Mucosa of gallbladder (tissue), 1 donor: ENCODE measurements around the gene ZFC3H1. TPM values are rescaled to one million over a fixed set of nuclear protein-coding genes. Genes with fewer than 3 reads are reported as not detected.
"Not testable (repeated sequence)": the region's sequence is repeated elsewhere in the genome, so short reads cannot be mapped to it uniquely, and the experiment has no call there.

Experiments
- DNase-seq: peaks from one replicate; pipeline ENCODE4 v3.0.0-alpha.2; 2020; ENCODE audit warnings: low spot score
- total RNA-seq: library from RNA; stranded (reverse); gene quantifications from one replicate; pipeline ENCODE4 v1.2.1, GENCODE V29; 2021
- donor health status: DM: no; HTN: no; CAD: no.

The ZFC3H1 gene, protein sequence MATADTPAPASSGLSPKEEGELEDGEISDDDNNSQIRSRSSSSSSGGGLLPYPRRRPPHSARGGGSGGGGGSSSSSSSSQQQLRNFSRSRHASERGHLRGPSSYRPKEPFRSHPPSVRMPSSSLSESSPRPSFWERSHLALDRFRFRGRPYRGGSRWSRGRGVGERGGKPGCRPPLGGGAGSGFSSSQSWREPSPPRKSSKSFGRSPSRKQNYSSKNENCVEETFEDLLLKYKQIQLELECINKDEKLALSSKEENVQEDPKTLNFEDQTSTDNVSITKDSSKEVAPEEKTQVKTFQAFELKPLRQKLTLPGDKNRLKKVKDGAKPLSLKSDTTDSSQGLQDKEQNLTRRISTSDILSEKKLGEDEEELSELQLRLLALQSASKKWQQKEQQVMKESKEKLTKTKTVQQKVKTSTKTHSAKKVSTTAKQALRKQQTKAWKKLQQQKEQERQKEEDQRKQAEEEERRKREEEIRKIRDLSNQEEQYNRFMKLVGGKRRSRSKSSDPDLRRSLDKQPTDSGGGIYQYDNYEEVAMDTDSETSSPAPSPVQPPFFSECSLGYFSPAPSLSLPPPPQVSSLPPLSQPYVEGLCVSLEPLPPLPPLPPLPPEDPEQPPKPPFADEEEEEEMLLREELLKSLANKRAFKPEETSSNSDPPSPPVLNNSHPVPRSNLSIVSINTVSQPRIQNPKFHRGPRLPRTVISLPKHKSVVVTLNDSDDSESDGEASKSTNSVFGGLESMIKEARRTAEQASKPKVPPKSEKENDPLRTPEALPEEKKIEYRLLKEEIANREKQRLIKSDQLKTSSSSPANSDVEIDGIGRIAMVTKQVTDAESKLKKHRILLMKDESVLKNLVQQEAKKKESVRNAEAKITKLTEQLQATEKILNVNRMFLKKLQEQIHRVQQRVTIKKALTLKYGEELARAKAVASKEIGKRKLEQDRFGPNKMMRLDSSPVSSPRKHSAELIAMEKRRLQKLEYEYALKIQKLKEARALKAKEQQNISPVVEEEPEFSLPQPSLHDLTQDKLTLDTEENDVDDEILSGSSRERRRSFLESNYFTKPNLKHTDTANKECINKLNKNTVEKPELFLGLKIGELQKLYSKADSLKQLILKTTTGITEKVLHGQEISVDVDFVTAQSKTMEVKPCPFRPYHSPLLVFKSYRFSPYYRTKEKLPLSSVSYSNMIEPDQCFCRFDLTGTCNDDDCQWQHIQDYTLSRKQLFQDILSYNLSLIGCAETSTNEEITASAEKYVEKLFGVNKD (N-terminal part only)
- 36.4 TPM for total RNA-seq

DNA sequence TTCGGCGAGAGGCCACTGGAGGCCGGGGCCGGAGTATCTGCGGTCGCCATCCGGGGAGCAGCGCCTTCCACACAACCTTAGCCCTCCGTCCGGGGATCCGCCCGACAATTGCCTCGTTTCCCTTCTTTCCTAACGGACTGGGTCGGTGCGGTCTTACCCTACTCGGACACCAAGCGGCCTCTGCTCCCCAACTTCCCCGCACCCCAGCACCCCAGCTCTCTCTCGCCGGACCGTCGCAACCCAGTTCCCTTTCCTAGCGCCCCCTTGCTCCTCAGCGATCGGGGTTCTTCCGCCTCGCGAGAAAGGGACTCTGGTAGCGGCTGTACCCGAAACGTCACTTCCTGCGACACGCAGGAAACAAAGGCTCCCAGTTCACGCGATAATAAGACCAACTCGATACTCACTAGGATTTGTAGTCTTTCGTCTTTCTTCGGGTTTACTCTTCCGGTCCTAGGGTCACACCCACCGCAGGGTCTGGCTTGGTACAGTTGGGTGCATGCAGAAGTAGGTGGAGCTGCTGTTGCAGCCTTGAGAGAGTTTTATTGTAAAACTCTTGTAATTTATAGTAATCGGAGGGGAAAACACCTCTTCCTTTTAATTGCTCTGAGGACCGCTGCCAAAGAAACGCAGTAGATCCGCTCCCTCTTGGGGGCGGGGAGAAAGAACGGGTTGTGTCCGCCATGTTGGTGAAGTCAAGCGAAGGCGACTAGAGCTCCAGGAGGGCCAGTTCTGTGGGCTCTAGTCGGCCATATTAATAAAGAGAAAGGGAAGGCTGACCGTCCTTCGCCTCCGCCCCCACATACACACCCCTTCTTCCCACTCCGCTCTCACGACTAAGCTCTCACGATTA is at the start of gene ZFC3H1, which contains the start of gene THAP2:
Gene ZFC3H1 (minus strand): TSS at position 288 of the 850 bp plus-strand sequence. CDS start 238 bp downstream, at position 50.
Gene THAP2 (plus strand): TSS at position 741 of the 850 bp plus-strand sequence. CDS start 209 bp downstream, outside the sequence.
- DNase-seq: peak; percentile 98

DNA sequence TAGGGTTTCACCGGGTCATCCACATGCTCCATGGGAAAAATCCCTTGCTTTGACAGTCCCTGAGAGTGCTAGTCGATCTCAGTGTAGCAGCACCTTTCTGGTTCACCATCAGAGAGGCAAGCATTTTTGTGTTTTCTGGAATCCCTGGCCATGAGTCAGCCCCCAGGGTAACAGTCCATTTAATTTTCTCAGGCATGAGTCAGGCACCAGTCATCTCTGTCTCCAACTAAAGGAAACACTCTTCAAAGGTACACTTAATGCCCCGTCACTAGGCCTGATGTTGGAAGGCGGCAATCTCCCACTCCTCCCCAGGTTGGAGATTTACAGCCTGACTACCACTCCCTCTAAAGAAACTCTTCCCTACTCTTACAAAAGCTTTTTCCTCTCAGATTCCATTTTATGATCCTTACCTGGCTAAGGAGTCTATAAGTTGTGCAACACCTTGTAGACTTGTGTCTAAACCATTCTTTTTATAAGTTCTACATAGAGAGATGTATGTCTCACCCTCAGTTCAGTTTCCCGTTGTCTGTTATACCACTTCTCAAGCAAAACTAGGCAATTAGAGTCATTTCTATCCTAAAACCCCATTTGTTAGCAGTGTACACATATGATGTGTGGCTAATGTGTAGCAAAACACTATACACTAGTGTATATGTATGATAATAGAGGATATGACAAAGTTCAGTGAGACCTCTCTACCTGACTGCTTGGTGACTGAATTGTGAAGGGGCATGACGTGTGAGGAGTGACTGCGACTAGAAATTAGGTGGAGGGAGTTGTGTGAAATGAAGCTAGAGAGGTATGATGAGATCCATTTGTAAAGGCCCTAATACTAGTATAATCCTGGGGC is 46.9 kb upstream of the ZFC3H1 start:
- DNase-seq: no peak

DNA sequence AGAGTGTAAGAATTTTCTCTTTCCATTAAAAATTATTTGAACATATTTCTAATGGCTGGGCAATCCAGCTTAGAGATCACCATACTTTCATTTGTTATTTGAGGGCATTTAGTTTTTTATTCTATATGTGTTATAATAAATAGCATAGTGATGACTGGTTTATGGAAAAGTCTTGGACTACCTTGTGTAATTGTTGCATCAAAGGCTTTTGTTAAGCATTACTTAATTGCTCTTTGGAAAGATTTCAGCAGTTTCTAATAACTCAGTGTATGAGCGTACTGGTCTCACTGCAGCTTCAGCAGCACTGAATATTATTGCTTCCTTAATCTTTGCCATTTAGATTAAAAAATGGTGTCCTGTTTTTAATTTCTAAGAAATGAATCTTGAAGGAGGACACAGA is 45.0 kb upstream of the ZFC3H1 start:
- DNase-seq: no peak

DNA sequence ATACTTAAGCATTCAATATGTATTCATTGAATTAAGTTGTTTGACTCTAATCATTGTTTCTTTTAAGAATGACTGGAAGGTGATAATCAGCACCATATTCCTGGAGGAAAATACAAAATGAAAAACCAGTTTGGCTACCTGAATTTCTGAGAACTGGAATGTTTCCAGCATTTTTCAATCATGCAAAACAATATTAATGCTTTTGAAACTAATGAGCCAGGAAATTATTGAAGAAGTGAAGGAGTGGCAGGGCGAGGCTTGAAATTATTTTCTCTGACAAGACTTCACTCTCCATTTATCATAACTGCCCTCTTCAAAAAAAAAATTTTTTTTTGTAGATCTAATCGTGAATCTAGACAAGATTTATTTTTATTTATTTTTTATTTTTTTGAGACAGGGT is 41.3 kb upstream of the ZFC3H1 start:
- no peak for DNase-seq

DNA sequence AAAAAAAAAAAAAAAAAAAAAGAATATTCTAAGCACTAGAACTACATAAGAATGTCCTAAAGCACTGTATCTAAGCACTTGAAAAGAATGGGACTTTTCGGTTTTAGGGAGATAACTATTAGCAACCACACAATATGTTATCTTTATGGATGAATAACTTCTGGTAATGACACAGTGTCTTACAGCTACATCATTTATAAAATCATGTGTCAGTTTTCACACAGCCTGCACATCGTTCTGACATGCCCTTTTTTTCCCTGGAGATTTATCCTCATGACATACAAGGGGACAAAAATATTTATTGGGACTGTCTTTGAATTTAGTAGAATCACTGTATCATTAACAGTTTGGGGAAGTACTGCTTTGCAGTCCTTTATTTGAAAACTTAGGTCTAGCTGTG is 39.6 kb upstream of the ZFC3H1 start:
- DNase-seq: no peak

DNA sequence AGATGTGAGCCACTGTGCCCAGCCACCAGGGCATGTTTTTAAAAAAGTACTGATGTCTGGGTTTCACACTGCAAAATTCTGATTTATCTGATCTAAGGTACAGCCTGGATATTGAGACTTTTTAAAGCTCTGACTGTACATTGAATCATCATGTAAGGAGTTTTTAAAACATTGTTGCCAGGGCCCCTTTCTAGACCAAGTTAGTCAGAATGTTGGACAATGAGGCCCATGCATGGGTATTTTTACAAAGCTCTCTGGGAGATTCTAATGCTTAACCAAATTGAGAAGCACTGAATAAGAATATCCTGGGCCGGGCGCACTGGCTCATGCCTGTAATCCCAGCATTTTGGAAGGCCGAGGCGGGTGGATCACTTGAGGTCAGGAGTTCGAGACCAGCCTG is 38.9 kb upstream of the ZFC3H1 start:
- DNase-seq: no peak

DNA sequence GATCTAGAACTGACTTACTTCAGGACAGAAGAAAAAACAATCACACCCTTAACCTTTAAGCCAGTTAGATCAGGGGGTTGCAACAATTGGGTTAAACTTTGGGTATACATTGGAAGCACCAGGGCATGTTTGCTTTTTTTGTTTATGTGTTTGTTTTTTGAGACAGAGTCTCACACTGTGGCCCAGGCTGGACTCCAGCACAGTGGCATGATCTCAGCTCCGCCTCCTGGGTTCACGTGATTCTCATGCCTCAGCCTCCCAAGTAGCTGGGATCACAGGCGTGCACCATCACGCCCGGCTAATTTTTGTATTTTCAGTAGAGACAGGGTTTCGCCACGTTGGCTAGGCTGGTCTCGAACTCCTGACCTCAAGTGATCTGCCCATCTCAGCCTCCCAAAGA is 38.5 kb upstream of the ZFC3H1 start:
- DNase-seq: not testable (repeated sequence)

DNA sequence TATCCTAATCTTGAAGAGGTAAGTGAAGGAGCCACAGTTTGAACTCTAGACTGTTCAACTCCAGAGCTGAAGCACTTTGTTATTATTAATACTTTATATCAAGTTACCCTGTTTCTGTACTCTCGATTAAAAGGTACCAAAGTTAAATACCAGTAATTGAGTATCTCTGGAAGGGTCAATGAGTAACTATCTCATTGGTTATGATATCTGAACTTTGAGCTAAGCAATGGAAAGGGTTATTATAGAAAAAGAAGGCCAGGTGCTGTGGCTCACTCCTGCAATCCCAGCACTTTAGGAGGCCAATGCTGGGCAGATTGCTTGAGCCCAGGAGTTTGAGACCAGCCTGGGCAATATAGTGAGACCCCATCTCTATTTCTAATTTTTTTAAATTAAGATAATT is 32.1 kb upstream of the ZFC3H1 start:
- DNase-seq: no peak

DNA sequence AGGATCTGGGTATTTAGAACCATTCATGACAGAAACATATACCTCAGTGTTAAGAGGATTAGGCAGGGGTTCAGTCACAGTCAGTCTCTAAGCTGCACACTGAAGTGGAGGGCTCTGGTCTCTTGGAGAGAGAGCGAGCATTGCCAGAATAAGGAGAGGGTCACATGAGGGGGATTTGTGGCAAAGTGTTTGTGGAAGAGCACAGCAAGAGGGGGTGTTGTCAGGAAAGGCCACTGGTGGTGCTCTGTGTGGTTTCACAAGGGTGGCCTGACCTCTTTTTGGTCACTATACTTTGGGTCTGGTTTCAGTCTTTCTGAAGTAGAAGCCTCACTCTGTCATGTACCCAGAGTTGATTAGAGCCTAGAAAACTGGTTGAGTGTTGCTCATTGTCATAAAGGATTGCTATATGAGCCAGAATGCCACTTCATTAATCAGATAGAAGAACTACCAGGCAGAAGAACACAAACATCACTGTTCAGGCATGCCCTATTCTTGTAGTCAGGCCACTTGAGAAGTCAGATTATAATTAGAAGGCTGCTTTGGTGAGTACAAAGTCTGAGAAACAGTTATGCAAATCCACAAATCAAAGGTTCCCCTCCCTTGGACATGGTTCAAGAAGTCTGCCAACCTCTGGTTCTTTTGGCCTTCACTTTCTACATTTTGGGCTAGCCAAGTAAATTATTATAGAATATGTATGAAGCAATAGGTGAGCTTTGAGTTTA is 30.6 kb upstream of the ZFC3H1 start:
- DNase-seq: no peak

DNA sequence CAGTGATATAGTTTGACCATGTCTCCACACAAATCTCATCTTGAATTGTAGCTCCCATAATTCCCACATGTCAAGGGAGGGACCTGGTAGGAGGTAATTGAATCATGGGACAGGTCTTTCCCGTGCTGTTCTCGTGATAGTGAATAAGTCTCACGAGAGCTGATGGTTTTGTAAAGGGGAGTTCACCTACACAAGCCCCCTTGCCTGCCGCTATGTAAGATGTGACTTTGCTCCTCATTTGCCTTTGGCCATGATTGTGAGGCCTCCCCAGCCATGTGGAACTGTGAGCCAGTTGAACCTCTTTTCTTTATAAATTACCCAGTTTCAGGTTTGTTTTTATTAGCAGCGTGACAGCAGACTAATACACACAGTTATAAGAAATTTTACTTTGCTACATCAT is 30.0 kb upstream of the ZFC3H1 start:
- DNase-seq: not testable (repeated sequence)

DNA sequence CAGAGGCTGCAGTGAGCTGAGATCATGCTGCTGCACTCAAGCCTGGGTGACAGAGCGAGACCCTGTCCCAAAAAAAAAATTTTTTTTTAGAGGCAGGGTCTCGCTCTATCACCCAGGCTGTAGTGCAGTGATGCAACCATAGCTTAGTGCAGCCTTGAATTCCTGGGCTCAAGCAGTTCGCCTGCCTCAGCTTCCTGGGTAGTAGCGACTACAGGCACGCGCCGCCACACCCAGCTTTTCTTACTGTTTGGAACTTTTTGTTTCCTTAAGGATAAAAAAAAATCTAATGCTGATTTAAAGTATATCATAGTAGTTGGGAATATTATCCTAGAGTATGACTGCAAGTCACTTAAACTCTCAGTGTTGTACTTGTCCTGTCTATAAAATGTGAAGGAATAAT is 29.5 kb upstream of the ZFC3H1 start:
- DNase-seq: no peak

DNA sequence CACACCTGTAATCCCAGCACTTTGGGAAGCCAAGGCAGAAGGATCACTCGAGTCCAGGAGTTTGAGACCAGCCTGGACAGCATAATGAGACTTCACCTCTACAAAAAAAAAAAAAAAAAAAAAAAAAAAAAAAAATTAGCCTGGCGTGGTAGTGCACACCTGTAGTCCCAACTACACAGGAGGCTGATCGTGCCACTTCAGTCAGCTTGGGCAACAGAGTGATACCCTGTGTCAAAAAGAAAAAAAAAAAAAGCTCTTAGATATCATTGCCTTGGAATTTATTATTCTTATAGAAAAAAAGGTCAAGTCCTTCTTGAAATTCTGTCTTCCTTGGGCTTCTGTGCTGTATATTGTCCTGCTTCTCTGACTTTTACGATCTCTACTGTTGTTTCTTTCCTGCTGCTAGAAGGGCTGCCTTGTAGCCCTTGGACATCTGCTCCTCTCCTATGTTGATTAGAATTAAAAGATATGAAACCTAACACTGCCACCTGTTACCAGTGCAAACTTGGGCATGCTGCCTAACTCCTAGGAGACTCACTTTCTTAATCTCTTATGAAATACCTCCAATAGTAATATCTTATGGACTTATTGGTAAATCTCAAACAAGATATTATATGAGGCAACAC is 28.0 kb upstream of the ZFC3H1 start:
- DNase-seq: no peak

DNA sequence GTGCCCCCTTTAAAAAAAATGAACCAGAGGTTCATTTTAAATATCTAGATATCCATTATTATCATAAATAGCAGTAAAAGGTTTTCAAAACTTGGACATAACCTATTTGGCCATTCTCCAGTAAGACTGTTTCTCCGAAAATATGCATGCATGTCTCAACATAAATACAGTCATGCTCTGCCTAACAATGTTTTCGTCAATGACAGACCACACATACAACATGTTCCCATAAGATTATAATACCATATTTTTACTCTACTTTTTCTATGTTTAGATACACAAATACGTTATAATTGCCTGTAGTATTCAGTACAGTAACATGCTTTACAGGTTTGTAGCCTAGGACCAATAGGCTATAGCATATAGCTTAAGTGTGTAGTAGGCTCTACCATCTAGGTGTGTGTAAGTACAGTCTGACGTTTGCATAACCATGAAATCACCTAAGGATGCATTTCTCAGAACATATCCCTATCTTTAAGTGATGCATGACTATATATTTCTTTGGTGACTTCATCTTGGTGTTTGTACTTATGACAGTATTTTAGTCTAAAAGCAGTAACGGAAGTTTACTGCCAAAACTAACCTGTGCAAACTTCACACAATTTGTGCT is 25.4 kb upstream of the ZFC3H1 start:
- DNase-seq: no peak

DNA sequence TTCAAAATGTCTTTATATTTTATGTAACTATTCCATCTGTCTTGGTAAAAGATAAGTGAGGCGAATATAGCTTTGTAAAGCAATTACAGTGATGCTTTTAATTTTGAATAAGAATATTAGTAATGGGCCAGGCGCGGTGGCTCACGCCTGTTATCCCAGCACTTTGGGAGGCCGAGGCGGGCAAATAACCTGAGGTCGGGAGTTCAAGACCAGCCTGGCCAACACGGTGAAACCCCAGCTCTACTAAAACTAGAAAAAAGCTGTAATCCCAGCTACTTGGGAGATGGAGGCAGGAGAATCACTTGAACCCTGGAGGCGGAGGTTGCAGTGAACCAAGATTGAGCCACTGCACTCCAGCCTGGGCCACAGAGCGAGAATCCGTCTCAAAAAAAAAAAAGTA is 23.5 kb upstream of the ZFC3H1 start:
- not testable (repeated sequence) for DNase-seq

DNA sequence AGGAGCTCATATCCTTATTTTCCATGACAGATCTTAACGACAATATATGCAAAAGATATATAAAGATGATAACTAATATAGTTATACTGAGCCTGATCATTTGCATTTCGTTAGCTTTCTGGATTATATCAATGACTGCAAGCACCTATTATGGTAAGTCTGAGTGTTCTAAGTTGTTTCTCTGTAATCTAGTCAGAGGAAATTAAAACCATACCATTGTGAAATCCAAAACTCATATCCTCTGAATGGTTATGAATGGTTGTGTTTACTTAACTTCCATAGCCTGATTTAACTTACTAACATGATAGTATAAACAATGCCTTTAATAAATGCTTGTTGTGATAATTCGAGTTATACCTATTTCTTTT is 23.0 kb upstream of the ZFC3H1 start:
- DNase-seq: no peak

DNA sequence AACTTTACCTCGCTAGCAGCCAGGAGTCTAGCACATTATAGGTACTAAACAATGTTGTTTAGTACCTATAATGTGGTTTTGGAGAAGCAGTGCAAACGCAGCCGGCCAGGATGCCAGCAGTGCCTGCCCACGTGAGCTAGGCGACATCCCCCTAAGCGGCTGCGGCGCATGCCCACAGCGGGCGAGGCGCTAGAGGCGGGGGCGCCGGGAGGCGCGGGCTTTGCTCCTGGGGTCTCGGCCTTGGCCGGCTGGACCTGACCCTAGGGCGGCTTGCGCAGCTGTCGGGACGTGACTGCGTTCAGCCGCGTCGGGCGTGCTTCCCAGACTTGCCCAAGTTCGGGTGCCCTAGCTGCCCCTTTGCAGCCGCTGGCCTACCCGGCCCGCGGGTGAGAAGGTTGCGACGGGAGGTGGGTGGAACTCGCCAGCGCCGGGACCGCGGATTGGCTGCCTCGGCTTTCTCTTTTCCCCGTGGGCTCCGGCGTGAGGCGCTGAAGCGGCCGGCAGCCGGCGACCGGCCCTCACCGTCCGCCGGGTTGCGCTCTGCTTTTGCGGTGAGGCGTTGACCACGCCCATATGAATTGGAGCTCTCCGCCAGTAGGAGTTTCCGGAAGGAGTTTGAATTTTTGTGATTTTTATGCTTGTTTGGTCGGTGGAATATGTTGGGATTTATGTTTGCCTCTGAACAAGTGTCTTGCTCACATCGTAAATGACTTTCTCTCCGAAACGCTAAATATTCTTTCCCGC is 22.4 kb upstream of the ZFC3H1 start, which contains the start of gene TMEM19:
Gene TMEM19 (plus strand): TSS at position 169 of the 744 bp plus-strand sequence. CDS start 599 bp downstream, outside the sequence.
- DNase-seq: peak; percentile 91

DNA sequence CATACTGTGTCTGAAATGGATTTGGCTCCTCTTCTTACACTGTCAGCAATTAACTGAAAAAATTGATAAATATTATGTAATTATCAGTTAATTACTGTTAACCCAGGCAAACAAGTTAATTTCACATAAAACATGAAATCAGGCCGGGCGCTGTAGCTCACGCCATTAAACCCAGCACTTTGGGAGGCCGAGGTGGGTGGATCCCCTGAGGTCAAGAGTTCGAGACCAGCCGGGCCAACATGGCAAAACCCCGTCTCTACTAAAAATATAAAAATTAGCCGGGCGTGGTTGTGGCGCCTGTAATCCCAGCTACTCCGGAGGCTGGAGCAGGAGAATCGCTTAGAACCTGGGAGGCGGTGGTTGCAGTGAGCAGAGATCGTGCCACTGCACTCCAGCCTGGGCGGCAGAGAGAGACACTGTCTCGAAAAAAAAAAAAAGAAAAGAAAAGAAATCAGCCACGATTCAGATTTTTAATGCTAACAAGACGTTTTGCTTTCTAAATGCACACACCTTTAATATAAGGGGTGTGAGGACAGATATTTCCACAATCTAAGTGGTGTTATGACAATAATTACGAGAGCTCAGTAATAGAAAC is 21.8 kb upstream of the ZFC3H1 start:
- no peak for DNase-seq
